Colonic mucosa (tissue), 4 donors: Measurements from ENCODE around the gene AHDC1. TPM values are rescaled to one million over a fixed set of nuclear protein-coding genes. Genes with fewer than 3 reads are reported as not detected.

Experiments
- DNase-seq: peaks from one replicate; pipeline ENCODE4 v3.0.0-alpha.2; 2020
- H3K27ac ChIP-seq: fragments of 200-600 bp; one replicate; pipeline ENCODE4 v1.8.0; 2021
- H3K27me3 ChIP-seq: fragments of 200-600 bp; one replicate; pipeline ENCODE4 v1.8.0; 2021
- H3K36me3 ChIP-seq: fragments of 200-600 bp; one replicate; pipeline ENCODE4 v1.8.0; 2021
- H3K4me1 ChIP-seq: fragments of 200-600 bp; one replicate; pipeline ENCODE4 v1.8.0; 2021; ENCODE audit warnings: mild to moderate bottlenecking
- H3K4me3 ChIP-seq: fragments of 200-600 bp; one replicate; pipeline ENCODE4 v1.8.0; 2021
- H3K9ac ChIP-seq, 2 donors: one replicate each; pipeline ENCODE4 v1.7.0; 2013; ENCODE audit warnings: control low read depth in 2 of 2, low read depth in 2 of 2, low read length in 2 of 2
- H3K9me3 ChIP-seq: fragments of 200-600 bp; one replicate; pipeline ENCODE4 v1.8.0; 2021
- intact Hi-C: fragments of 100-400 bp; cut with DNase I; formaldehyde crosslinking; loops from one replicate; pipeline ENCODE4 v1.14.1; 2022
- total RNA-seq, 2 donors: library from RNA; stranded (reverse); fragmentation: NEBNext Ultra II Directional in 1 of 2; extraction: Animal tissue kit (Norgen Biotek cat#: 25700) in 1 of 2; gene quantifications; one replicate each; pipeline ENCODE4 v1.2.1, GENCODE V29; 2021
- TF ChIP-seq, protein P1 (sequence below): fragments of 200-600 bp; IDR thresholded peaks from one replicate; pipeline ENCODE4 v1.8.0; 2022; ENCODE audit warnings: antibody characterized with exemption, mild to moderate bottlenecking
- donor health status: healthy.
- donor health status: DM: no; HTN: no; CAD: no.
- donor health status: DM: no; HTN: no; CAD: no.

AHDC1 gene
- total RNA-seq, 2 donors from 2014 or later = 18.4 to 26.8 TPM

GRCh38 chr1:27577504-27578188, 26.3 kb downstream of the AHDC1 start:
- Histone ChIP-seq H3K9me3 (no peaks in the 10 kb centered on the region), H3K27me3 (no peaks in the 10 kb centered on the region), H3K4me3 (no peak overlapping the region), H3K27ac (no peak overlapping the region), H3K9ac (no peak overlapping the region), H3K36me3 (no peaks in the 10 kb centered on the region), H3K4me1 (peaks cover 12% of the 10 kb centered on the region)
- intact Hi-C loops = no loop called here
- TF ChIP-seq, protein P1, sequence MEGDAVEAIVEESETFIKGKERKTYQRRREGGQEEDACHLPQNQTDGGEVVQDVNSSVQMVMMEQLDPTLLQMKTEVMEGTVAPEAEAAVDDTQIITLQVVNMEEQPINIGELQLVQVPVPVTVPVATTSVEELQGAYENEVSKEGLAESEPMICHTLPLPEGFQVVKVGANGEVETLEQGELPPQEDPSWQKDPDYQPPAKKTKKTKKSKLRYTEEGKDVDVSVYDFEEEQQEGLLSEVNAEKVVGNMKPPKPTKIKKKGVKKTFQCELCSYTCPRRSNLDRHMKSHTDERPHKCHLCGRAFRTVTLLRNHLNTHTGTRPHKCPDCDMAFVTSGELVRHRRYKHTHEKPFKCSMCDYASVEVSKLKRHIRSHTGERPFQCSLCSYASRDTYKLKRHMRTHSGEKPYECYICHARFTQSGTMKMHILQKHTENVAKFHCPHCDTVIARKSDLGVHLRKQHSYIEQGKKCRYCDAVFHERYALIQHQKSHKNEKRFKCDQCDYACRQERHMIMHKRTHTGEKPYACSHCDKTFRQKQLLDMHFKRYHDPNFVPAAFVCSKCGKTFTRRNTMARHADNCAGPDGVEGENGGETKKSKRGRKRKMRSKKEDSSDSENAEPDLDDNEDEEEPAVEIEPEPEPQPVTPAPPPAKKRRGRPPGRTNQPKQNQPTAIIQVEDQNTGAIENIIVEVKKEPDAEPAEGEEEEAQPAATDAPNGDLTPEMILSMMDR = no peak
- no peak for DNase-seq

DNA sequence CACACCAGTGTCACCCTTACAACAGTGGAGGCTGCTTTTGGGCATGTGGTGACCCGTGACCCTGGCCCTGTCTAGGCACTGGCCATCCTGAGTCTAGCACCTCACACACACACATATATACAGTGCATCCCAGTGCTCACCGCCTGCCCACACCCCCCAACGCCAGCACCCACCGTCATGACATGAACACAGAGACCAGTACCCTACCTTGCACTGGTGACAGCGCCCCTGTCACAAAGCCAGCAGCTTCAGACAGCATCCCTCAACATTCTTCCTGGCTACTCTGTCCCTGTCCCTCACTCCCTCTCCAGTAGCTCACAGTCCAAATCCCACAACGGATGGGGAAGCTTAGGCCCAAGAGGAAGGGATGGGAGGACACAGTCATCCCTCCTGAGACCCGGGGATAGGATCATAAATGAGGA, 27.1 kb downstream of the AHDC1 start:
- Histone ChIP-seq H3K36me3 (no peaks in the 10 kb centered on the region), H3K4me3 (no peak overlapping the region), H3K27me3 (no peaks in the 10 kb centered on the region), H3K4me1 (peaks cover 12% of the 10 kb centered on the region), H3K9ac (peak overlapping the region in 1 of 2 donors; percentile 40), H3K27ac (no peak overlapping the region), H3K9me3 (no peaks in the 10 kb centered on the region)
- TF ChIP-seq, protein P1 = no peak
- intact Hi-C loops = no loop called here
- no peak for DNase-seq

DNA sequence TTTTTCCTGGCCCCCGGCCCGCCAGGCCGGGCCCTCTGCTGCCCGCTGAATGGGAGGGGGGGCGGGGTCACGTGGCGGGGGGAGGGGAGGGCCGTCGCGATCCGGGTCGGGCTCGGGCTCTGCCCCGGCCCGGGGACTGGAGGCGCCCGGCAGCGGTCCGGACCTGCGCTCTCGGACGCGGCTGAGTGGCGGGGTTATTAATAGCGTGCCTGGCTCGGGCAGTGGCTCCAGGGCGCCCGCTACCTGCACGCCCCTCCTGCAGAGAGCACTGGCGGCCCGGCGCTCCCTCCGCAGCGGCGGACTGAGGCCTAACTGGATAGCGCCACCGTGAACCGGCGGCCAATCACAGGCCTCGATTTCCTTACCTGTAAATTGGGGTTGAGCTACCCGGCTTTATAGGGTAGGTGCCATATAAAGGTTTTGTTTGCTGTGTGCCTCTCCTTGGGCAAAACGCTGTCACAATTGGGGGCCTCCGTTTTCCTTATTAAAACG, 28.1 kb downstream of the AHDC1 start:
- H3K27ac ChIP-seq = peak overlapping the region; percentile 78
- peak; percentile 64 for DNase-seq
- TF ChIP-seq, protein P1 = no peak
- intact Hi-C loops = no loop called here
- H3K4me1 ChIP-seq = peaks cover 12% of the 10 kb centered on the region
- no peaks in the 10 kb centered on the region for H3K36me3 ChIP-seq
- H3K9me3 ChIP-seq = no peaks in the 10 kb centered on the region
- H3K4me3 ChIP-seq = peak overlapping the region; percentile 44
- no peaks in the 10 kb centered on the region for H3K27me3 ChIP-seq
- peak overlapping the region; percentile 28 to 40 for H3K9ac ChIP-seq

GRCh38 chr1:27574871-27575831, 28.8 kb downstream of the AHDC1 start:
- intact Hi-C loops = no loop called here
- Histone ChIP-seq H3K27ac (peak overlapping the region; percentile 78), H3K4me1 (peaks cover 12% of the 10 kb centered on the region), H3K27me3 (no peaks in the 10 kb centered on the region), H3K36me3 (no peaks in the 10 kb centered on the region), H3K4me3 (peak overlapping the region; percentile 44), H3K9ac (peak overlapping the region; percentile 28 to 42), H3K9me3 (no peaks in the 10 kb centered on the region)
- TF ChIP-seq, protein P1 = no peak
- DNase-seq = peak; percentile 74

GRCh38 chr1:27574001-27574781, 29.8 kb downstream of the AHDC1 start:
- Histone ChIP-seq H3K4me1 (peaks cover 12% of the 10 kb centered on the region), H3K9me3 (no peaks in the 10 kb centered on the region), H3K27ac (peak overlapping the region; percentile 78), H3K9ac (peak overlapping the region in 1 of 2 donors; percentile 42), H3K36me3 (no peaks in the 10 kb centered on the region), H3K4me3 (no peak overlapping the region), H3K27me3 (no peaks in the 10 kb centered on the region)
- no peak for DNase-seq
- intact Hi-C loops = no loop called here
- TF ChIP-seq, protein P1 = no peak
